Trophoblast cell (in vitro differentiated cells and primary cell): ENCODE measurements around the gene FGD3.

Experiments used
- DNase-seq, 2 donors: peaks; one replicate each; pipeline ENCODE4 v3.0.0-alpha.2; 2016
- H2AFZ ChIP-seq: 2 replicates; pipeline ENCODE4 v1.6.1; 2013; ENCODE audit warnings: low read length, moderate library complexity, mild to moderate bottlenecking; ENCODE audit not compliant: insufficient read depth, poor library complexity
- H2AK5ac ChIP-seq: 2 replicates; pipeline ENCODE4 v1.6.1; 2013; ENCODE audit warnings: mild to moderate bottlenecking, low read length
- H2BK120ac ChIP-seq: 2 replicates; pipeline ENCODE4 v1.6.1; 2013; ENCODE audit warnings: low read length, mild to moderate bottlenecking, moderate library complexity; ENCODE audit not compliant: insufficient read depth, poor library complexity
- H2BK12ac ChIP-seq: 2 replicates; pipeline ENCODE4 v1.6.1; 2013; ENCODE audit warnings: mild to moderate bottlenecking, low read length, moderate library complexity
- H2BK5ac ChIP-seq: 2 replicates; pipeline ENCODE4 v1.6.1; 2013; ENCODE audit warnings: low read length, low read depth, moderate library complexity, mild to moderate bottlenecking; ENCODE audit not compliant: poor library complexity
- H3K14ac ChIP-seq: 2 replicates; pipeline ENCODE4 v1.6.1; 2013; ENCODE audit warnings: mild to moderate bottlenecking, low read length
- H3K18ac ChIP-seq: 2 replicates; pipeline ENCODE4 v1.6.1; 2013; ENCODE audit warnings: mild to moderate bottlenecking, low read length
- H3K23ac ChIP-seq: 2 replicates; pipeline ENCODE4 v1.6.1; 2013; ENCODE audit warnings: low read length
- H3K27ac ChIP-seq: 2 replicates; pipeline ENCODE4 v1.5.1; 2013; ENCODE audit warnings: low read depth, mild to moderate bottlenecking, inconsistent platforms, low read length, moderate library complexity
- H3K27me3 ChIP-seq: 2 replicates; pipeline ENCODE4 v1.6.1; 2013; ENCODE audit warnings: inconsistent platforms, mild to moderate bottlenecking, low read length, moderate library complexity; ENCODE audit not compliant: insufficient read depth
- H3K36me3 ChIP-seq, 2 experiments: 1 replicate in 1 of 2; 2 replicates in 1 of 2; pipeline ENCODE4 v1.6.1; 2013; ENCODE audit warnings: low read length in 2 of 2, mild to moderate bottlenecking in 2 of 2, moderate library complexity in 1 of 2; ENCODE audit not compliant: insufficient read depth in 2 of 2, control insufficient read depth in 1 of 2
- H3K4ac ChIP-seq: 2 replicates; pipeline ENCODE4 v1.6.1; 2013; ENCODE audit warnings: low read depth, mild to moderate bottlenecking, low read length, moderate library complexity
- H3K4me1 ChIP-seq, 2 experiments: 1 replicate in 1 of 2; 2 replicates in 1 of 2; pipeline ENCODE4 v1.6.1; 2013; ENCODE audit warnings: low read length in 2 of 2, mild to moderate bottlenecking in 2 of 2, moderate library complexity in 1 of 2; ENCODE audit not compliant: insufficient read depth in 2 of 2, control insufficient read depth in 1 of 2
- H3K4me2 ChIP-seq: 2 replicates; pipeline ENCODE4 v1.6.1; 2013; ENCODE audit warnings: inconsistent platforms, mild to moderate bottlenecking, low read length, moderate library complexity
- H3K4me3 ChIP-seq: 2 replicates; pipeline ENCODE4 v1.5.1; 2013; ENCODE audit warnings: mild to moderate bottlenecking, low read depth, low read length, inconsistent platforms
- H3K79me1 ChIP-seq: one replicate; pipeline ENCODE4 v1.6.1; 2013; ENCODE audit warnings: low read length
- H3K79me2 ChIP-seq: 2 replicates; pipeline ENCODE4 v1.6.1; 2013; ENCODE audit warnings: low read length, mild to moderate bottlenecking; ENCODE audit not compliant: control insufficient read depth, insufficient read depth, poor library complexity
- H3K9ac ChIP-seq: 2 replicates; pipeline ENCODE4 v1.6.1; 2013; ENCODE audit warnings: mild to moderate bottlenecking, low read length
- H3K9me3 ChIP-seq: 2 replicates; pipeline ENCODE4 v1.6.1; 2013; ENCODE audit warnings: low read depth, mild to moderate bottlenecking, control low read depth, inconsistent platforms, low read length; ENCODE audit not compliant: insufficient read depth
- H4K12ac ChIP-seq: 2 replicates; pipeline ENCODE4 v1.6.1; 2013; ENCODE audit warnings: low read depth, mild to moderate bottlenecking, low read length, moderate library complexity
- H4K8ac ChIP-seq: 2 replicates; pipeline ENCODE4 v1.6.1; 2013; ENCODE audit warnings: low read depth, mild to moderate bottlenecking, low read length, moderate library complexity
- H4K91ac ChIP-seq: one replicate; pipeline ENCODE4 v1.6.1; 2013; ENCODE audit warnings: low read depth, mild to moderate bottlenecking, low read length, moderate library complexity
- WGBS: extraction: QIAGEN DNeasy Blood & Tissue Kit; methylation state at CpG from one replicate; pipeline ENCODE4 v1.1.7; 2013; ENCODE audit warnings: missing lambda C conversion rate; ENCODE audit not compliant: insufficient read length, insufficient coverage; ENCODE audit errors: extremely low coverage; 5-methylcytosine and 5-hydroxymethylcytosine counted together

FGD3 gene

GRCh38 chr9:92961627-92962302 is 14.4 kb downstream of the FGD3 start:
- Histone ChIP-seq H3K4ac (no peak overlapping the region), H3K9ac (no peak overlapping the region), H3K36me3 (no peaks in the 10 kb centered on the region), H3K4me2 (no peak overlapping the region), H2BK12ac (no peak overlapping the region), H4K8ac (no peak overlapping the region), H3K79me1 (no peaks in the 10 kb centered on the region), H4K12ac (no peak overlapping the region), H4K91ac (no peak overlapping the region), H3K14ac (no peak overlapping the region), H3K79me2 (no peaks in the 10 kb centered on the region), H2AFZ (no peak overlapping the region), H2AK5ac (no peak overlapping the region), H3K27me3 (no peaks in the 10 kb centered on the region), H3K27ac (no peak overlapping the region), H2BK120ac (no peak overlapping the region), H3K9me3 (peaks cover 10% of the 10 kb centered on the region), H3K4me1 (no peaks in the 10 kb centered on the region), H3K4me3 (no peak overlapping the region), H3K18ac (no peak overlapping the region), H2BK5ac (no peak overlapping the region), H3K23ac (no peak overlapping the region)
- WGBS: no CpG with 5 or more reads among the region's 3 CpGs
- no peak for DNase-seq

- DNase-seq: no peak
- Histone ChIP-seq H3K27me3 (no peaks in the 10 kb centered on the region), H3K4me2 (no peak overlapping the region), H2AK5ac (no peak overlapping the region), H3K79me2 (no peaks in the 10 kb centered on the region), H2BK5ac (no peak overlapping the region), H3K18ac (no peak overlapping the region), H3K4me1 (no peaks in the 10 kb centered on the region), H3K4me3 (no peak overlapping the region), H3K9me3 (peaks cover 10% of the 10 kb centered on the region), H4K12ac (no peak overlapping the region), H3K79me1 (no peaks in the 10 kb centered on the region), H3K4ac (no peak overlapping the region), H3K14ac (no peak overlapping the region), H3K9ac (no peak overlapping the region), H3K36me3 (no peaks in the 10 kb centered on the region), H2AFZ (no peak overlapping the region), H4K91ac (no peak overlapping the region), H2BK120ac (no peak overlapping the region), H3K27ac (no peak overlapping the region), H4K8ac (no peak overlapping the region), H2BK12ac (no peak overlapping the region), H3K23ac (no peak overlapping the region)
- no CpG with 5 or more reads among the region's 2 CpGs for WGBS
These were observed 15.0 kb downstream of the FGD3 start for GRCh38 chr9:92962303-92962649.

- H3K27ac ChIP-seq: no peak overlapping the region
- no peak overlapping the region for H3K9ac ChIP-seq
- H3K23ac ChIP-seq: no peak overlapping the region
- no peaks in the 10 kb centered on the region for H3K4me1 ChIP-seq
- H4K12ac ChIP-seq: no peak overlapping the region
- no peak overlapping the region for H2BK12ac ChIP-seq
- no peak overlapping the region for H2BK120ac ChIP-seq
- H3K9me3 ChIP-seq: peaks cover 10% of the 10 kb centered on the region
- DNase-seq: no peak
- no peak overlapping the region for H4K8ac ChIP-seq
- no peaks in the 10 kb centered on the region for H3K79me1 ChIP-seq
- H3K36me3 ChIP-seq: no peaks in the 10 kb centered on the region
- no peak overlapping the region for H3K18ac ChIP-seq
- H2AFZ ChIP-seq: no peak overlapping the region
- H3K27me3 ChIP-seq: no peaks in the 10 kb centered on the region
- H4K91ac ChIP-seq: no peak overlapping the region
- no peak overlapping the region for H3K4me3 ChIP-seq
- no peak overlapping the region for H2AK5ac ChIP-seq
- H3K4ac ChIP-seq: no peak overlapping the region
- no peak overlapping the region for H3K14ac ChIP-seq
- H3K79me2 ChIP-seq: no peaks in the 10 kb centered on the region
- no CpG with 5 or more reads among the region's 7 CpGs for WGBS
- no peak overlapping the region for H2BK5ac ChIP-seq
- no peak overlapping the region for H3K4me2 ChIP-seq
These were observed 15.5 kb downstream of the FGD3 start for GRCh38 chr9:92962846-92963245.

GRCh38 chr9:92963831-92964606 is 16.7 kb downstream of the FGD3 start:
- Histone ChIP-seq H3K4ac (no peak overlapping the region), H2BK120ac (no peak overlapping the region), H3K79me2 (no peaks in the 10 kb centered on the region), H2AFZ (no peak overlapping the region), H2BK12ac (no peak overlapping the region), H3K27me3 (no peaks in the 10 kb centered on the region), H3K27ac (no peak overlapping the region), H3K9me3 (peaks cover 11% of the 10 kb centered on the region), H2BK5ac (no peak overlapping the region), H4K8ac (no peak overlapping the region), H3K18ac (no peak overlapping the region), H3K4me1 (no peaks in the 10 kb centered on the region), H3K36me3 (no peaks in the 10 kb centered on the region), H2AK5ac (no peak overlapping the region), H4K91ac (no peak overlapping the region), H3K79me1 (no peaks in the 10 kb centered on the region), H4K12ac (no peak overlapping the region), H3K4me2 (no peak overlapping the region), H3K14ac (peak overlapping the region; percentile 25), H3K4me3 (no peak overlapping the region), H3K23ac (no peak overlapping the region), H3K9ac (no peak overlapping the region)
- DNase-seq: peak in 1 of 2 donors; percentile 6
- no CpG with 5 or more reads among the region's 16 CpGs for WGBS
